Left lung (tissue), 14 donors: ENCODE measurements around the gene BBS12. TPM values are rescaled to one million over a fixed set of nuclear protein-coding genes. Genes with fewer than 3 reads are reported as not detected.
A peak's percentile ranks its signal among the peaks of the same experiment; 100 is the strongest.

Experiments
- ATAC-seq: fragments of 200-7000 bp; cut with Tn5 transposase; one replicate; pipeline ENCODE4 v1.9.1; 2020; ENCODE audit warnings: moderate library complexity
- DNase-seq, 4 donors: peaks; one replicate each; pipeline ENCODE4 v3.0.0-alpha.2; 2013 to 2020
- H3K27ac ChIP-seq, 2 donors: fragments of 200-600 bp; sonication (generic) in 1 of 2; one replicate each; pipeline versions ENCODE4 v1.5.0 to v1.8.0; 2020 to 2021
- H3K27me3 ChIP-seq, 2 donors: fragments of 200-600 bp; sonication (generic) in 1 of 2; one replicate each; pipeline versions ENCODE4 v1.5.0 to v1.8.0; 2020 to 2021
- H3K36me3 ChIP-seq, 2 donors: fragments of 200-600 bp; sonication (generic) in 1 of 2; one replicate each; pipeline versions ENCODE4 v1.5.0 to v1.8.0; 2020 to 2021
- H3K4me1 ChIP-seq, 2 donors: fragments of 200-600 bp; one replicate each; pipeline ENCODE4 v1.8.0; 2021
- H3K4me3 ChIP-seq, 2 donors: fragments of 200-600 bp; sonication (generic) in 1 of 2; one replicate each; pipeline versions ENCODE4 v1.5.0 to v1.8.0; 2020 to 2021; ENCODE audit warnings: mild to moderate bottlenecking in 1 of 2
- H3K9me3 ChIP-seq, 2 donors: fragments of 200-600 bp; sonication (generic) in 1 of 2; one replicate each; pipeline versions ENCODE4 v1.5.0 to v1.8.0; 2020 to 2021
- intact Hi-C, 2 donors: fragments of 100-400 bp; cut with DNase I; formaldehyde crosslinking; loops; one replicate each; pipeline versions ENCODE4 v1.11.2 to v1.14.2; 2022
- long read RNA-seq, 12 donors: library from polyadenylated mRNA in 2 of 12; unstranded in 2 of 12; transcript quantifications; one replicate each; pipeline ENCODE4 v2.0.0 and lab custom pipeline, GENCODE V29; 2019 to 2026
- polyA plus RNA-seq, 6 donors: library from polyadenylated mRNA; unstranded; fragments of 120-200 nt; gene quantifications; one replicate each; pipeline ENCODE4 v1.2.1, GENCODE V29; 2013; ENCODE audit not compliant: insufficient read length in 6 of 6
- total RNA-seq, 2 donors: library from RNA; stranded (reverse); fragmentation: NEBNext Ultra II Directional; extraction: Animal tissue kit (Norgen Biotek cat#: 25700); gene quantifications; one replicate each; pipeline ENCODE4 v1.2.1, GENCODE V29; 2021
- TF ChIP-seq, protein P1 (sequence below), 2 donors: fragments of 200-600 bp; sonication (generic) in 1 of 2; IDR thresholded peaks; one replicate each; pipeline versions ENCODE4 v1.5.0 to v1.8.0; 2021; ENCODE audit warnings: antibody characterized with exemption in 2 of 2
- donor health status: DM: no; HTN: yes; CAD: no.
- donor health status: DM: no; HTN: no; CAD: no.

BBS12 gene
- 1 to 10 TPM; 2.5 to 3.4 TPM for total RNA-seq
- polyA plus RNA-seq: 1 to 10 TPM; 5.2 to 6.4 (median 5.7) TPM
- long read RNA-seq, donor 1, transcript BBS12-201 (2 exons, 3,244 nt): major isoform, 6 of 6 reads
- long read RNA-seq, donor 1, partial matches to known transcripts: 0 of 6 reads
- long read RNA-seq, donor 1, other reads (novel, unspliced or antisense): 0 of 6 reads
- long read RNA-seq, donor 2, partial matches to known transcripts: 0 of 2 reads
- long read RNA-seq, donor 2, other reads (novel, unspliced or antisense): 0 of 2 reads
- long read RNA-seq, donor 3, transcript BBS12-201 (2 exons, 3,244 nt): major isoform, 5 of 5 reads
- long read RNA-seq, donor 3, partial matches to known transcripts: 0 of 5 reads
- long read RNA-seq, donor 3, other reads (novel, unspliced or antisense): 0 of 5 reads
- long read RNA-seq, donor 4, partial matches to known transcripts: 0 of 1 reads
- long read RNA-seq, donor 4, other reads (novel, unspliced or antisense): 0 of 1 reads
- long read RNA-seq, donor 5, partial matches to known transcripts: 0 of 4 reads
- long read RNA-seq, donor 5, other reads (novel, unspliced or antisense): 0 of 4 reads
- long read RNA-seq, donor 6, partial matches to known transcripts: 0 of 4 reads
- long read RNA-seq, donor 6, other reads (novel, unspliced or antisense): 0 of 4 reads
- long read RNA-seq, donor 7: 0 reads
- long read RNA-seq, donor 8, partial matches to known transcripts: 0 of 2 reads
- long read RNA-seq, donor 8, other reads (novel, unspliced or antisense): 0 of 2 reads
- long read RNA-seq, donor 9: 0 reads
- long read RNA-seq, donor 10, partial matches to known transcripts: 0 of 1 reads
- long read RNA-seq, donor 10, other reads (novel, unspliced or antisense): 0 of 1 reads
- long read RNA-seq, donor 11, transcript BBS12-201 (2 exons, 3,244 nt): major isoform, 5 of 10 reads
- long read RNA-seq, donor 11, partial matches to known transcripts: 5 of 10 reads
- long read RNA-seq, donor 11, other reads (novel, unspliced or antisense): 0 of 10 reads
- long read RNA-seq, donor 12: 0 reads

DNA sequence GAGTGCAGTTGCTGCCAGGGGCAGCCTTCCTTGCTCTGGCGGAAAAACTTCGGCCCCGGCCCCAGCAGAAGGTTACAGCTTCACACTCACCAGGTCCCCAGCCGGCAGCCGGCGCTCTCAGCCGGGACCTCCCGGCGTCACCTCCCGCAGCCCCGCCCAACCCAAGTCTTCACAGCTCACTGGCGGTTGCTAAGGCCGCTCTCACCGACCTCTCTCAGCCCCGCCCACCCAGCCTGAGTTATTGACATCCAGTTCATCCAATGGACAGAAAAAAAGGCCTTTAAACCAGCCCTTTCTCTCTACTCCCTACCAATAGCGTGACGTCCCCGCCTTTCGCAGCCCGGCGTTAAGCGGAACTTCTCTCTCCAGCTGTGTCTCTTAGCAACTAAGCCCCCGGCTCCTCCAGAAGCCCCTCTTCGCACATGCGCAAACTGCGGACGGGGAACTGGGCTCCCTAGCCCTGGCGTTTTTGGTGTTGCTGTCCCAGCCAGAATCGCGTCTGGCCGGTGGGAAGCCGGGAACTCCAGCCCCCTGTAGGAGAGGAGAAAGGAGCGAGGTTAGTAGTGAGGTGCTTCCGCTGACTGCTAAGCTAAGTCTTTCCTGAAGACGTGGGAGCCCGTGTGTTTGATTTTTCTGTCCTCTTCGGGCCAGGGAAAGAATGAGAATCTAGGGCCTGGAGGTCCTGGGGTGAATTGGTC, at the start of gene BBS12:
Gene BBS12, plus strand, starts transcription at position 376 of the 698 bp plus-strand sequence. CDS start 9,189 bp downstream, outside the sequence.
- Histone ChIP-seq H3K4me1 (peaks cover 0 to 14% of the 10 kb centered on the region in 2 donors), H3K27me3 (no peaks in the 10 kb centered on the region), H3K4me3 (peak within 1 kb of the TSS; percentile 59 to 61), H3K36me3 (no peaks in the 10 kb centered on the region), H3K27ac (peak within 1 kb of the TSS; percentile 91 to 92), H3K9me3 (no peaks in the 10 kb centered on the region)
- peak; percentile 99 for DNase-seq
- intact Hi-C loops: no loop called here
- TF ChIP-seq, protein P1, sequence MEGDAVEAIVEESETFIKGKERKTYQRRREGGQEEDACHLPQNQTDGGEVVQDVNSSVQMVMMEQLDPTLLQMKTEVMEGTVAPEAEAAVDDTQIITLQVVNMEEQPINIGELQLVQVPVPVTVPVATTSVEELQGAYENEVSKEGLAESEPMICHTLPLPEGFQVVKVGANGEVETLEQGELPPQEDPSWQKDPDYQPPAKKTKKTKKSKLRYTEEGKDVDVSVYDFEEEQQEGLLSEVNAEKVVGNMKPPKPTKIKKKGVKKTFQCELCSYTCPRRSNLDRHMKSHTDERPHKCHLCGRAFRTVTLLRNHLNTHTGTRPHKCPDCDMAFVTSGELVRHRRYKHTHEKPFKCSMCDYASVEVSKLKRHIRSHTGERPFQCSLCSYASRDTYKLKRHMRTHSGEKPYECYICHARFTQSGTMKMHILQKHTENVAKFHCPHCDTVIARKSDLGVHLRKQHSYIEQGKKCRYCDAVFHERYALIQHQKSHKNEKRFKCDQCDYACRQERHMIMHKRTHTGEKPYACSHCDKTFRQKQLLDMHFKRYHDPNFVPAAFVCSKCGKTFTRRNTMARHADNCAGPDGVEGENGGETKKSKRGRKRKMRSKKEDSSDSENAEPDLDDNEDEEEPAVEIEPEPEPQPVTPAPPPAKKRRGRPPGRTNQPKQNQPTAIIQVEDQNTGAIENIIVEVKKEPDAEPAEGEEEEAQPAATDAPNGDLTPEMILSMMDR (IDR thresholded peaks at IDR 0.05): peak in 1 of 2 donors; percentile 11
- peak; percentile 99 for ATAC-seq

DNA sequence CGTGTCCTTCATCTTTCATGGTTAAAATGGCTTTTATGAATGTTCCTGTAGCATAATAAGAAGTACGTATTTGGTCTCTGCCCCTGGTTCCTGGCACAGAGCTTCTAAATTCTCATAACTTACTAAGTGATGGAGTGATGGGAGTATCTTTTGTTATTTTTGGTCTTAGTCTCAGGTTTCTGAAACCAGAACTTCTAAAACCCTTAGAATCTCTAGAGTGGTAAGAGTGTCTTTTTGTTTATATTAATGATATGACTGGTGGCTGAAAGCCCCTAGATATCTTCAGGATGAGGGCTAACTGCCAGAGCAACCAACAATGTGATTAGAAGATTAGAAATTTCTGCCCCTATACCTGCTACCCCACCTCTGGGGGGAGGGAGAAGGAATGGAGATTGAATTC, 45.8 kb upstream of the BBS12 start:
- ATAC-seq (no peak), DNase-seq (no peak)
- no peaks in the 10 kb centered on the region for H3K27me3 ChIP-seq
- TF ChIP-seq, protein P1 (IDR thresholded peaks at IDR 0.05): no peak
- intact Hi-C loops: no loop called here
- H3K4me1 ChIP-seq: no peaks in the 10 kb centered on the region
- H3K4me3 ChIP-seq: no peak overlapping the region
- H3K27ac ChIP-seq: no peak overlapping the region
- H3K9me3 ChIP-seq: peaks cover 0 to 12% of the 10 kb centered on the region in 2 donors
- no peaks in the 10 kb centered on the region for H3K36me3 ChIP-seq

DNA sequence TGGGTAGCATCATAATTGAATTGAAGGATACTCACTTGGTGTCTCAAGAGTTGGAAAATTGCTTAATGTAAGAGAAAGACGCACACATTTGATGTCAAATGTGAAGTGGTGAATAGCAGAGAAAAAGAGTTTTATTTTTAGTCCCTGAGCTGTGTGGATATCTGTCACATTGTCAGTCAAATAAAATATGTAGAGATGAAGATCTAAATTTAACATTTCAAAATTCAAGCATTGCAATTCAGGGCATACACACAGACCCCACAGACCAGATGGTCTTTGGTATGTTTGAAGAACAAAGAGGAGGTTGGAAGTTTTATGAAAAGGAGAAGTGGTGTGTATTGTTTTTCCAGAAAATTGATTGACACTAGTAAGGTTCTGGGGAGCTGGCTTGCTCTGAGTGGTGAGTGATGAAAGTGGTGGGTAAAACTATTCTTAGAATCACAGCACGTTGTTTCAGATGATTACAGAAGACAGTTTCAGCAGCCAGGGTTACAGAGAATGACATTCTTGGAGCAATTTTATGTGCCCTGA, 44.9 kb upstream of the BBS12 start:
- ATAC-seq (no peak), DNase-seq (no peak)
- H3K4me3 ChIP-seq: no peak overlapping the region
- TF ChIP-seq, protein P1 (IDR thresholded peaks at IDR 0.05): no peak
- intact Hi-C loops: no loop called here
- no peaks in the 10 kb centered on the region for H3K4me1 ChIP-seq
- H3K27ac ChIP-seq: no peak overlapping the region
- no peaks in the 10 kb centered on the region for H3K36me3 ChIP-seq
- H3K9me3 ChIP-seq: peaks cover 0 to 10% of the 10 kb centered on the region in 2 donors
- H3K27me3 ChIP-seq: no peaks in the 10 kb centered on the region

DNA sequence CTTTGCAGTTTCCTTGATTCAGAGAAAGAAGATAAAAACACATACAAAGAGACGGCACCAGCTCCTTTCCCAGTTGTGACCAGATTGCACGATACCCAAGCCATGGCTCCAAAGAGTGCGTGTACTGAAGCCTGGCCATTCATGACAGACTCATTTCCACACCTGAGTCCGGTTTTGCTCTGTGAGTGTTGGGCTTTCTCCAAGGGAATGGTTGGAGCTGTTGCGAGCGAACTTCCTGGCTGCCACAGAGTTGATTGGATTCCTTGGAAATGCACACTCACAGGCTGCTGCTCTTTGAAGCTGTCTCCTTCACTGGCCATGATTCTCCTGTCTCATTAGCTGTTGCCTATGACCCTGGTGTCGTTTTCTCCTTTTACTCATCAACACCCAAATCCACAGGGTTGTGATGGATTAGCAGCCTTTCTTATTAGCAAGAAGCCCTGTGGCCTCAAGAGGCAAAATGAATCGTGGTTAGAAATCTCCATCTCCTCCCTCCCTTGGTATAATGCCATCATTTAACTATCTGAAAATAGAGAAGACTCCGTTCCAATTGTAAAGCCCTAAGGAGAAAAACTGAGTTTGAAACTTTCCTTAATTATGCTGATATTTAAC, 43.9 kb upstream of the BBS12 start:
- Histone ChIP-seq H3K27me3 (no peaks in the 10 kb centered on the region), H3K36me3 (no peaks in the 10 kb centered on the region), H3K4me3 (no peak overlapping the region), H3K27ac (no peak overlapping the region), H3K9me3 (peaks cover 0 to 3% of the 10 kb centered on the region in 2 donors), H3K4me1 (no peaks in the 10 kb centered on the region)
- DNase-seq (no peak), ATAC-seq (no peak)
- intact Hi-C loops: no loop called here
- TF ChIP-seq, protein P1 (IDR thresholded peaks at IDR 0.05): no peak
